ENCODE results near the gene MDM1. TPM values are rescaled to one million over a fixed set of nuclear protein-coding genes. Genes with fewer than 3 reads are reported as not detected.
A peak's percentile ranks its signal among the peaks of the same experiment; 100 is the strongest.

The MDM1 gene
- polyA plus RNA-seq, 1 donor from 2014 or later: 18.0 TPM

- no peaks in the 10 kb centered on the region for H3K9me3 Mint-ChIP-seq
- H3K4me1 Mint-ChIP-seq: peaks cover 37 to 51% (median 42%) of the 10 kb centered on the region in 3 donors
- peak overlapping the region; percentile 61 to 80 (median 73) for H3K4me3 Mint-ChIP-seq
- no peaks in the 10 kb centered on the region for H3K36me3 Mint-ChIP-seq
- H3K27me3 Mint-ChIP-seq: no peaks in the 10 kb centered on the region
- H3K27ac Mint-ChIP-seq: peak overlapping the region; percentile 85 to 97 (median 90)
These were observed 32.9 kb upstream of the MDM1 start for GRCh38 chr12:68364893-68365725.

GRCh38 chr12:68364328-68364727, 32.2 kb upstream of the MDM1 start:
- Mint-ChIP-seq H3K36me3 (no peaks in the 10 kb centered on the region), H3K4me1 (peaks cover 41 to 56% (median 45%) of the 10 kb centered on the region in 3 donors), H3K27me3 (no peaks in the 10 kb centered on the region), H3K9me3 (no peaks in the 10 kb centered on the region), H3K27ac (peak overlapping the region; percentile 85 to 97 (median 90)), H3K4me3 (peak overlapping the region in 3 of 4 donors; percentile 19 to 80 (median 77))

- no peaks in the 10 kb centered on the region for H3K9me3 Mint-ChIP-seq
- no peak overlapping the region for H3K27ac Mint-ChIP-seq
- H3K36me3 Mint-ChIP-seq: no peaks in the 10 kb centered on the region
- H3K4me3 Mint-ChIP-seq: no peak overlapping the region
- no peaks in the 10 kb centered on the region for H3K27me3 Mint-ChIP-seq
- peaks cover 36 to 49% (median 38%) of the 10 kb centered on the region in 3 donors for H3K4me1 Mint-ChIP-seq
These were observed 29.8 kb upstream of the MDM1 start for GRCh38 chr12:68361953-68362352.

GRCh38 chr12:68359674-68360073, 27.5 kb upstream of the MDM1 start:
- H3K27me3 Mint-ChIP-seq: no peaks in the 10 kb centered on the region
- H3K4me1 Mint-ChIP-seq: peaks cover 16 to 31% (median 23%) of the 10 kb centered on the region in 3 donors
- no peaks in the 10 kb centered on the region for H3K9me3 Mint-ChIP-seq
- H3K4me3 Mint-ChIP-seq: peak overlapping the region; percentile 2 to 68 (median 34)
- H3K36me3 Mint-ChIP-seq: no peaks in the 10 kb centered on the region
- peak overlapping the region; percentile 83 to 98 (median 93) for H3K27ac Mint-ChIP-seq

GRCh38 chr12:68358532-68359485, 26.6 kb upstream of the MDM1 start:
- Mint-ChIP-seq H3K27ac (peak overlapping the region; percentile 83 to 98 (median 93)), H3K4me1 (peaks cover 9 to 25% (median 18%) of the 10 kb centered on the region in 3 donors), H3K9me3 (no peaks in the 10 kb centered on the region), H3K27me3 (no peaks in the 10 kb centered on the region), H3K36me3 (no peaks in the 10 kb centered on the region), H3K4me3 (peak overlapping the region; percentile 27 to 68 (median 50))

GRCh38 chr12:68356986-68357385, 24.8 kb upstream of the MDM1 start:
- Mint-ChIP-seq H3K27me3 (no peaks in the 10 kb centered on the region), H3K4me1 (peaks cover 9 to 18% (median 13%) of the 10 kb centered on the region in 3 donors), H3K9me3 (no peaks in the 10 kb centered on the region), H3K4me3 (no peak overlapping the region), H3K27ac (peak overlapping the region in 1 of 3 donors; percentile 57), H3K36me3 (no peaks in the 10 kb centered on the region)

GRCh38 chr12:68356060-68356695, 24.0 kb upstream of the MDM1 start:
- Mint-ChIP-seq H3K4me1 (peaks cover 9 to 18% (median 13%) of the 10 kb centered on the region in 3 donors), H3K4me3 (no peak overlapping the region), H3K27ac (no peak overlapping the region), H3K27me3 (no peaks in the 10 kb centered on the region), H3K36me3 (no peaks in the 10 kb centered on the region), H3K9me3 (no peaks in the 10 kb centered on the region)

GRCh38 chr12:68354977-68355541, 22.9 kb upstream of the MDM1 start:
- H3K36me3 Mint-ChIP-seq: no peaks in the 10 kb centered on the region
- no peak overlapping the region for H3K4me3 Mint-ChIP-seq
- no peak overlapping the region for H3K27ac Mint-ChIP-seq
- peaks cover 9 to 13% (median 11%) of the 10 kb centered on the region in 3 donors for H3K4me1 Mint-ChIP-seq
- H3K9me3 Mint-ChIP-seq: no peaks in the 10 kb centered on the region
- H3K27me3 Mint-ChIP-seq: no peaks in the 10 kb centered on the region

GRCh38 chr12:68352067-68352466, 19.9 kb upstream of the MDM1 start:
- Mint-ChIP-seq H3K4me3 (no peak overlapping the region), H3K27me3 (peaks cover 5% of the 10 kb centered on the region), H3K36me3 (no peaks in the 10 kb centered on the region)

GRCh38 chr12:68350753-68351152, 18.6 kb upstream of the MDM1 start:
- H3K27ac Mint-ChIP-seq: no peak overlapping the region
- peaks cover 0 to 8% (median 8%) of the 10 kb centered on the region in 3 donors for H3K4me1 Mint-ChIP-seq
- no peaks in the 10 kb centered on the region for H3K9me3 Mint-ChIP-seq
- H3K36me3 Mint-ChIP-seq: peaks cover 2% of the 10 kb centered on the region
- H3K4me3 Mint-ChIP-seq: no peak overlapping the region
- peaks cover 8% of the 10 kb centered on the region for H3K27me3 Mint-ChIP-seq

More at GRCh38 chr12:68352067-68352466, 19.9 kb upstream of the MDM1 start:
- H3K4me1 Mint-ChIP-seq: peaks cover 0 to 2% (median under 1%) of the 10 kb centered on the region in 3 donors
- H3K27ac Mint-ChIP-seq: no peak overlapping the region
- H3K9me3 Mint-ChIP-seq: no peaks in the 10 kb centered on the region

GRCh38 chr12:68349921-68350606, 17.9 kb upstream of the MDM1 start:
- H3K36me3 Mint-ChIP-seq: peaks cover 2% of the 10 kb centered on the region
- peaks cover 9% of the 10 kb centered on the region for H3K27me3 Mint-ChIP-seq
- no peak overlapping the region for H3K4me3 Mint-ChIP-seq
- H3K9me3 Mint-ChIP-seq: no peaks in the 10 kb centered on the region
- H3K27ac Mint-ChIP-seq: no peak overlapping the region
- H3K4me1 Mint-ChIP-seq: peaks cover 0 to 10% (median 10%) of the 10 kb centered on the region in 3 donors

- Mint-ChIP-seq H3K9me3 (no peaks in the 10 kb centered on the region), H3K36me3 (peaks cover 2% of the 10 kb centered on the region), H3K27ac (no peak overlapping the region), H3K4me3 (no peak overlapping the region), H3K4me1 (peaks cover 0 to 11% (median 10%) of the 10 kb centered on the region in 3 donors), H3K27me3 (peaks cover 10% of the 10 kb centered on the region)
These were observed 17.1 kb upstream of the MDM1 start for GRCh38 chr12:68349220-68349621.

- Mint-ChIP-seq H3K27ac (no peak overlapping the region), H3K36me3 (peaks cover 2% of the 10 kb centered on the region), H3K4me1 (peaks cover 0 to 11% (median 10%) of the 10 kb centered on the region in 3 donors), H3K9me3 (no peaks in the 10 kb centered on the region), H3K27me3 (peaks cover 10% of the 10 kb centered on the region), H3K4me3 (no peak overlapping the region)
These were observed 16.3 kb upstream of the MDM1 start for GRCh38 chr12:68348419-68348818.

- Mint-ChIP-seq H3K27me3 (peaks cover 10% of the 10 kb centered on the region), H3K36me3 (peaks cover 2% of the 10 kb centered on the region), H3K27ac (no peak overlapping the region)
These were observed 13.6 kb upstream of the MDM1 start for GRCh38 chr12:68345763-68346162.

More at GRCh38 chr12:68345763-68346162, 13.6 kb upstream of the MDM1 start:
- no peaks in the 10 kb centered on the region for H3K9me3 Mint-ChIP-seq
- peak overlapping the region in 1 of 4 donors; percentile 49 for H3K4me3 Mint-ChIP-seq
- peaks cover 0 to 11% (median 10%) of the 10 kb centered on the region in 3 donors for H3K4me1 Mint-ChIP-seq
